T47D (cell line): ENCODE data around the gene GALNT5.

Experiments
- DNase-seq, 2 experiments: peaks; one replicate each; pipeline versions ENCODE4 v3.0.0 to v3.0.0-alpha.2; 2011 to 2012; ENCODE audit warnings: low read depth in 1 of 2, low spot score in 1 of 2
- JUND ChIP-seq: IDR thresholded peaks from 2 replicates; pipeline ENCODE4 v1.6.1; 2012; ENCODE audit warnings: low read depth
- in situ Hi-C: cut with HindIII; loops from 2 replicates; pipeline ENCODE4 v1.10.0; 2016; ENCODE audit warnings: low sequenced_read_pairs, low pct_unique_long_range_greater_than_20kb

The GALNT5 gene

GRCh38 chr2:157233506-157233905 lies 24.0 kb upstream of the GALNT5 start:
- no peak for TF ChIP-seq JUND
- in situ Hi-C loops = no loop called here
- no peak for DNase-seq

- in situ Hi-C loops = no loop called here
- DNase-seq = no peak
- TF ChIP-seq JUND = no peak
Observed at GRCh38 chr2:157236404-157236803, 21.1 kb upstream of the GALNT5 start.

GRCh38 chr2:157238296-157238695 lies 19.2 kb upstream of the GALNT5 start:
- DNase-seq = no peak
- TF ChIP-seq JUND = no peak
- in situ Hi-C loops = no loop called here

- TF ChIP-seq JUND = no peak
- in situ Hi-C loops = no loop called here
- DNase-seq = no peak
Observed at GRCh38 chr2:157244691-157245090, 12.8 kb upstream of the GALNT5 start.

- DNase-seq = no peak
- TF ChIP-seq JUND = no peak
- in situ Hi-C loops = no loop called here
Observed at GRCh38 chr2:157245144-157245840, 12.2 kb upstream of the GALNT5 start.

GRCh38 chr2:157245846-157246764 lies 11.4 kb upstream of the GALNT5 start:
- TF ChIP-seq JUND = no peak
- in situ Hi-C loops = no loop called here
- no peak for DNase-seq

- DNase-seq = no peak
- in situ Hi-C loops = no loop called here
- no peak for TF ChIP-seq JUND
Observed at GRCh38 chr2:157246765-157247407, 10.6 kb upstream of the GALNT5 start.

- in situ Hi-C loops = no loop called here
- no peak for TF ChIP-seq JUND
- no peak for DNase-seq
Observed at GRCh38 chr2:157250836-157251235, 6.7 kb upstream of the GALNT5 start.

GRCh38 chr2:157251932-157252331 lies 5.6 kb upstream of the GALNT5 start:
- no peak for TF ChIP-seq JUND
- no peak for DNase-seq
- in situ Hi-C loops = no loop called here

- TF ChIP-seq JUND = no peak
- in situ Hi-C loops = no loop called here
- no peak for DNase-seq
Observed at GRCh38 chr2:157252529-157252928, 5.0 kb upstream of the GALNT5 start.

GRCh38 chr2:157254041-157254440 lies 3.5 kb upstream of the GALNT5 start:
- no peak for DNase-seq
- TF ChIP-seq JUND = no peak
- in situ Hi-C loops = no loop called here

- no peak for TF ChIP-seq JUND
Observed at GRCh38 chr2:157255746-157256145, 1.8 kb upstream of the GALNT5 start.

GRCh38 chr2:157256626-157257025 lies 879 bp upstream of the GALNT5 start:
- TF ChIP-seq JUND = no peak
- in situ Hi-C loops = no loop called here

More at GRCh38 chr2:157255746-157256145, 1.8 kb upstream of the GALNT5 start:
- no peak for DNase-seq
- in situ Hi-C loops = no loop called here

More at GRCh38 chr2:157256626-157257025, 879 bp upstream of the GALNT5 start:
- DNase-seq = no peak
